H1 (cell line): ENCODE data around the gene SLC8A1. TPM values are rescaled to one million over a fixed set of nuclear protein-coding genes. Genes with fewer than 3 reads are reported as not detected.

Experiments used
- CTCF ChIA-PET: fragments of 300-600 bp; sonication (Branson Sonifier 250); formaldehyde crosslinking; loops from one replicate; lab custom pipeline; 2021; ENCODE audit not compliant: partially characterized antibody; lab: Charles Lee
- POLR2A ChIA-PET: fragments of 300-600 bp; sonication (Branson Sonifier 250); formaldehyde crosslinking; loops from one replicate; lab custom pipeline; 2021; ENCODE audit warnings: inconsistent platforms; ENCODE audit not compliant: partially characterized antibody; lab: Charles Lee
- DNase-seq, 2 experiments: peaks; one replicate each; pipeline versions ENCODE4 v3.0.0 to v3.0.0-alpha.2; 2010 to 2022; ENCODE audit warnings: low spot score in 2 of 2, low read depth in 1 of 2, mixed read lengths in 1 of 2
- FAIRE-seq: peaks from 2 replicates; lab custom pipeline; 2011; peaks lifted over from hg19 to GRCh38; lab: Jason Lieb, UNC
- H2AFZ ChIP-seq: 2 replicates; pipeline ENCODE4 v1.8.1; 2012; ENCODE audit warnings: low read length, inconsistent platforms
- H2AK5ac ChIP-seq: 2 replicates; pipeline ENCODE4 v1.6.1; 2013; ENCODE audit warnings: low read depth, low read length
- H2BK120ac ChIP-seq: replicated peaks from 2 replicates; pipeline ENCODE3; 2013; ENCODE audit warnings: low read depth, low read length, inconsistent platforms
- H2BK12ac ChIP-seq: 2 replicates; pipeline ENCODE4 v1.6.1; 2013; ENCODE audit warnings: low read depth, low read length
- H2BK15ac ChIP-seq: 2 replicates; pipeline ENCODE4 v1.6.1; 2013; ENCODE audit warnings: low read length
- H2BK20ac ChIP-seq: 2 replicates; pipeline ENCODE4 v1.6.1; 2013; ENCODE audit warnings: low read length
- H2BK5ac ChIP-seq: 2 replicates; pipeline ENCODE4 v1.6.1; 2013; ENCODE audit warnings: low read depth, low read length
- H3K14ac ChIP-seq: 2 replicates; pipeline ENCODE4 v1.6.1; 2013; ENCODE audit warnings: inconsistent platforms; ENCODE audit not compliant: insufficient read length
- H3K18ac ChIP-seq: 2 replicates; pipeline ENCODE4 v1.6.1; 2013; ENCODE audit warnings: low read length; ENCODE audit errors: extremely low read depth
- H3K23ac ChIP-seq: 2 replicates; pipeline ENCODE4 v1.6.1; 2013; ENCODE audit warnings: inconsistent platforms; ENCODE audit not compliant: insufficient read length
- H3K23me2 ChIP-seq: 2 replicates; pipeline ENCODE4 v1.6.1; 2013; ENCODE audit warnings: low read depth, low read length
- H3K27ac ChIP-seq: 2 replicates; pipeline ENCODE4 v1.6.1; 2011; ENCODE audit warnings: low read depth, low read length, inconsistent platforms
- H3K27me3 ChIP-seq, 4 experiments: replicated peaks in 1 of 4; 1 replicate in 1 of 4; 2 replicates in 3 of 4; pipeline versions ENCODE4 v1.6.1 to v1.8.1; 2011 to 2013; ENCODE audit warnings: low read length in 3 of 4, mild to moderate bottlenecking in 3 of 4, inconsistent platforms in 2 of 4, mixed read lengths in 2 of 4, moderate library complexity in 1 of 4; ENCODE audit not compliant: control insufficient read depth in 3 of 4, insufficient read depth in 3 of 4; ENCODE audit errors: extremely low read depth in 1 of 4
- H3K36me3 ChIP-seq, 4 experiments: 2 replicates each; pipeline versions ENCODE4 v1.6.1 to v1.8.1; 2011 to 2013; ENCODE audit warnings: mild to moderate bottlenecking in 4 of 4, low read length in 3 of 4, moderate library complexity in 2 of 4, control low read depth in 1 of 4, inconsistent platforms in 1 of 4; ENCODE audit not compliant: insufficient read depth in 4 of 4, control insufficient read depth in 2 of 4
- H3K4ac ChIP-seq: replicated peaks from 2 replicates; pipeline ENCODE3; 2013; ENCODE audit warnings: low read length, low read depth, mixed read lengths, inconsistent platforms; ENCODE audit not compliant: insufficient read length
- H3K4me1 ChIP-seq, 4 experiments: replicated peaks in 1 of 4; 1 replicate in 1 of 4; 2 replicates in 3 of 4; pipeline versions ENCODE4 v1.6.1 to v1.8.1; 2011 to 2013; ENCODE audit warnings: low read length in 3 of 4, inconsistent platforms in 2 of 4, mixed read lengths in 1 of 4; ENCODE audit not compliant: insufficient read depth in 4 of 4, control insufficient read depth in 3 of 4
- H3K4me2 ChIP-seq, 2 experiments: 2 replicates each; pipeline versions ENCODE4 v1.6.1 to v1.8.1; 2011 to 2013; ENCODE audit warnings: low read depth in 2 of 2, low read length in 2 of 2, control low read depth in 1 of 2, inconsistent platforms in 1 of 2, mild to moderate bottlenecking in 1 of 2; ENCODE audit not compliant: insufficient read depth in 1 of 2
- H3K4me3 ChIP-seq, 4 experiments: fragments of 200-600, 300-600 bp in 1 of 4; sonication (generic), shearing (Covaris generic), sonication (Bioruptor Twin) in 1 of 4; 2 replicates each; pipeline versions ENCODE4 v1.5.1 to v1.8.1; 2011 to 2016; ENCODE audit warnings: low read length in 4 of 4, low read depth in 3 of 4, control low read depth in 2 of 4, inconsistent platforms in 2 of 4, mild to moderate bottlenecking in 2 of 4, mixed read lengths in 1 of 4, moderate library complexity in 1 of 4; ENCODE audit not compliant: insufficient read depth in 2 of 4; ENCODE audit errors: extremely low read depth in 1 of 4
- H3K56ac ChIP-seq: replicated peaks from 2 replicates; pipeline ENCODE3; 2013; ENCODE audit warnings: low read depth, mild to moderate bottlenecking, mixed read lengths, low read length, inconsistent platforms; ENCODE audit not compliant: insufficient read length
- H3K79me1 ChIP-seq: 2 replicates; pipeline ENCODE4 v1.6.1; 2013; ENCODE audit warnings: low read depth, low read length, control low read depth
- H3K79me2 ChIP-seq, 2 experiments: 2 replicates each; pipeline versions ENCODE4 v1.6.1 to v1.8.1; 2012 to 2013; ENCODE audit warnings: low read length in 2 of 2, mild to moderate bottlenecking in 2 of 2, inconsistent platforms in 1 of 2; ENCODE audit not compliant: insufficient read depth in 2 of 2, control insufficient read depth in 1 of 2
- H3K9ac ChIP-seq, 4 experiments: replicated peaks in 1 of 4; 1 replicate in 1 of 4; 2 replicates in 3 of 4; pipeline versions ENCODE4 v1.6.1 to v1.8.1; 2011 to 2013; ENCODE audit warnings: low read depth in 3 of 4, low read length in 3 of 4, control low read depth in 2 of 4, mild to moderate bottlenecking in 2 of 4, moderate library complexity in 2 of 4, inconsistent platforms in 1 of 4; ENCODE audit errors: extremely low read depth in 1 of 4
- H3K9me3 ChIP-seq, 2 experiments: 2 replicates each; pipeline versions ENCODE4 v1.6.1 to v1.8.1; 2012 to 2013; ENCODE audit warnings: mild to moderate bottlenecking in 2 of 2, moderate library complexity in 2 of 2, control low read depth in 1 of 2, inconsistent platforms in 1 of 2, low read depth in 1 of 2, low read length in 1 of 2, mixed read lengths in 1 of 2; ENCODE audit not compliant: insufficient read depth in 2 of 2
- H4K20me1 ChIP-seq, 2 experiments: replicated peaks in 1 of 2; 2 replicates each; pipeline versions ENCODE3 to v1.8.1; 2011 to 2013; ENCODE audit warnings: inconsistent platforms in 2 of 2, low read length in 2 of 2, mild to moderate bottlenecking in 1 of 2; ENCODE audit not compliant: insufficient read depth in 2 of 2, control insufficient read depth in 1 of 2
- H4K5ac ChIP-seq: 2 replicates; pipeline ENCODE4 v1.6.1; 2013; ENCODE audit warnings: low read length, low read depth, mixed read lengths, inconsistent platforms; ENCODE audit not compliant: insufficient read length
- H4K8ac ChIP-seq: 2 replicates; pipeline ENCODE4 v1.8.0; 2013; ENCODE audit warnings: mild to moderate bottlenecking, moderate library complexity, low read length, inconsistent platforms; ENCODE audit not compliant: insufficient read depth; ENCODE audit errors: extremely low read depth
- H4K91ac ChIP-seq: replicated peaks from 2 replicates; pipeline ENCODE3; 2013; ENCODE audit warnings: low read length, mixed read lengths, inconsistent platforms; ENCODE audit not compliant: insufficient read length
- polyA plus RNA-seq, 7 experiments: library from polyadenylated mRNA; depleted of rRNA in 3 of 7; stranded (reverse) in 5 of 7; unstranded in 2 of 7; fragments of >200 nt in 5 of 7; fragments of 200-250 nt in 2 of 7; gene quantifications; 1 replicate in 5 of 7; 2 replicates in 1 of 7; 4 replicates in 1 of 7; pipeline versions ENCODE4 v1.2.1 to v1.2.3, GENCODE V29; 2011 to 2013; ENCODE audit warnings: missing spikeins in 2 of 7, mixed read lengths in 2 of 7
- total RNA-seq: library from RNA; stranded (reverse); fragmentation: NEBNext Ultra II Directional; extraction: Animal tissue kit (Norgen Biotek cat#: 25700); gene quantifications from 2 replicates; pipeline ENCODE4 v1.2.1, GENCODE V29; 2021
- TF ChIP-seq, protein P1 (sequence below), 3 experiments: IDR thresholded peaks; 1 replicate in 2 of 3; 2 replicates in 1 of 3; pipeline versions ENCODE4 v1.5.1 to v1.6.1; 2011; ENCODE audit warnings: low read length in 3 of 3, mild to moderate bottlenecking in 3 of 3, inconsistent platforms in 2 of 3, low read depth in 1 of 3, moderate library complexity in 1 of 3; ENCODE audit not compliant: insufficient read depth in 1 of 3; ENCODE audit errors: control extremely low read depth in 1 of 3

The SLC8A1 gene
- total and polyA plus RNA-seq, 2 of the 8 experiments (the other 6 are each of a cell fraction or from before 2014, with no cell fraction given), result 0.68 to 3.6 TPM

- H3K4ac ChIP-seq, result no peak overlapping the region
- H3K14ac ChIP-seq, result no peak overlapping the region
- CTCF ChIA-PET, result interaction anchor here (0.6 to 4.7 kb wide), 3 partner anchors 14 to 33 kb away, joined by 3 to 29 read pairs (median 9); no protein-coding TSS in a partner anchor
- TF ChIP-seq, protein P1, sequence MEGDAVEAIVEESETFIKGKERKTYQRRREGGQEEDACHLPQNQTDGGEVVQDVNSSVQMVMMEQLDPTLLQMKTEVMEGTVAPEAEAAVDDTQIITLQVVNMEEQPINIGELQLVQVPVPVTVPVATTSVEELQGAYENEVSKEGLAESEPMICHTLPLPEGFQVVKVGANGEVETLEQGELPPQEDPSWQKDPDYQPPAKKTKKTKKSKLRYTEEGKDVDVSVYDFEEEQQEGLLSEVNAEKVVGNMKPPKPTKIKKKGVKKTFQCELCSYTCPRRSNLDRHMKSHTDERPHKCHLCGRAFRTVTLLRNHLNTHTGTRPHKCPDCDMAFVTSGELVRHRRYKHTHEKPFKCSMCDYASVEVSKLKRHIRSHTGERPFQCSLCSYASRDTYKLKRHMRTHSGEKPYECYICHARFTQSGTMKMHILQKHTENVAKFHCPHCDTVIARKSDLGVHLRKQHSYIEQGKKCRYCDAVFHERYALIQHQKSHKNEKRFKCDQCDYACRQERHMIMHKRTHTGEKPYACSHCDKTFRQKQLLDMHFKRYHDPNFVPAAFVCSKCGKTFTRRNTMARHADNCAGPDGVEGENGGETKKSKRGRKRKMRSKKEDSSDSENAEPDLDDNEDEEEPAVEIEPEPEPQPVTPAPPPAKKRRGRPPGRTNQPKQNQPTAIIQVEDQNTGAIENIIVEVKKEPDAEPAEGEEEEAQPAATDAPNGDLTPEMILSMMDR (IDR thresholded peaks at IDR 0.05; ENCODE audit: control extremely low read depth in 1 of 3, insufficient read depth in 1 of 3, low read depth in 1 of 3, low read length in 3 of 3), result no peak
Measured at GRCh38 chr2:40226637-40227036, 225.3 kb downstream of the SLC8A1 start.

More at GRCh38 chr2:40226637-40227036, 225.3 kb downstream of the SLC8A1 start:
- Histone ChIP-seq H2BK20ac (no peak overlapping the region), H3K9me3 (0 out of 4 replicates have a peak, but pooled peaks cover 0 to 2% of the 10 kb centered on the region in 2 experiments), H4K5ac (no peak overlapping the region), H3K23ac (no peak overlapping the region), H3K4me3 (no peak overlapping the region), H3K4me1 (peaks cover 0 to 5% (median 3%) of the 10 kb centered on the region in 4 experiments; a peak in 4 of 7 replicates), H3K27ac (no peak overlapping the region), H2BK5ac (no peak overlapping the region), H3K9ac (no peak overlapping the region), H4K8ac (no peak overlapping the region), H3K4me2 (no peak overlapping the region), H2BK15ac (no peak overlapping the region), H2AK5ac (no peak overlapping the region), H3K79me2 (no peaks in the 10 kb centered on the region), H3K56ac (no peak overlapping the region), H4K91ac (no peak overlapping the region), H2BK120ac (no peak overlapping the region), H3K79me1 (no peaks in the 10 kb centered on the region), H2BK12ac (no peak overlapping the region), H3K27me3 (no peaks in the 10 kb centered on the region), H4K20me1 (no peaks in the 10 kb centered on the region), H2AFZ (no peak overlapping the region), H3K36me3 (no peaks in the 10 kb centered on the region), H3K23me2 (no peaks in the 10 kb centered on the region), H3K18ac (no peak overlapping the region)
- POLR2A ChIA-PET, result no interaction called here
- FAIRE-seq, result no peak
- no peak for DNase-seq
